WTC11 (cell line): ENCODE results near the gene MEF2B. TPM values are rescaled to one million over a fixed set of nuclear protein-coding genes. Genes with fewer than 3 reads are reported as not detected.
A peak's percentile ranks its signal among the peaks of the same experiment; 100 is the strongest.

Experiments
- ATAC-seq: fragments of 200-7000 bp; cut with Tn5 transposase; 2 replicates; pipeline ENCODE4 v1.10.0; 2021; ENCODE audit warnings: mild to moderate bottlenecking, moderate library complexity
- CTCF ChIA-PET: fragments of 300-600 bp; sonication (Branson Sonifier 250); formaldehyde crosslinking; loops from one replicate; lab custom pipeline; 2021; ENCODE audit warnings: antibody characterized with exemption; lab: Charles Lee
- POLR2A ChIA-PET: fragments of 350-600 bp; sonication (Branson Sonifier 250); formaldehyde crosslinking; loops from one replicate; lab custom pipeline; 2021; ENCODE audit warnings: antibody characterized with exemption; lab: Charles Lee
- DNase-seq: peaks from one replicate; pipeline ENCODE4 v3.0.0; 2021; ENCODE audit warnings: low spot score
- H3K27ac Mint-ChIP-seq: 2 replicates; pipeline ENCODE4 v1.8.0; 2021; ENCODE audit warnings: mixed read lengths
- H3K27me3 Mint-ChIP-seq: 2 replicates; pipeline ENCODE4 v1.8.0; 2021; ENCODE audit warnings: low read depth, mild to moderate bottlenecking, moderate library complexity, mixed read lengths
- H3K36me3 Mint-ChIP-seq: 2 replicates; pipeline ENCODE4 v1.8.0; 2021; ENCODE audit warnings: mixed read lengths
- H3K4me1 Mint-ChIP-seq: 2 replicates; pipeline ENCODE4 v1.8.0; 2022; ENCODE audit warnings: mixed read lengths
- H3K4me3 Mint-ChIP-seq: 2 replicates; pipeline ENCODE4 v1.8.0; 2021; ENCODE audit warnings: mild to moderate bottlenecking, moderate library complexity, mixed read lengths
- H3K9me3 Mint-ChIP-seq: 2 replicates; pipeline ENCODE4 v1.8.0; 2021; ENCODE audit warnings: mixed read lengths
- CDX4 ChIP-seq: fragments of 250-450 bp; sonication (Bioruptor Pico); IDR thresholded peaks from 2 replicates; pipeline ENCODE4 v1.9.0; 2021; ENCODE audit warnings: moderate library complexity, mild to moderate bottlenecking, inconsistent platforms, borderline replicate concordance
- CREB1 ChIP-seq: sonication (generic); formaldehyde crosslinking; IDR thresholded peaks from 2 replicates; pipeline ENCODE4 v1.8.0; 2023; ENCODE audit warnings: mild to moderate bottlenecking, missing genetic modification reagents
- CREM ChIP-seq: sonication (generic); formaldehyde crosslinking; IDR thresholded peaks from 2 replicates; pipeline ENCODE4 v1.8.1; 2022; ENCODE audit warnings: mild to moderate bottlenecking, missing genetic modification reagents, moderate library complexity
- ERG ChIP-seq: fragments of 250-450 bp; sonication (Bioruptor Pico); IDR thresholded peaks from 2 replicates; pipeline ENCODE4 v1.8.0; 2021; ENCODE audit warnings: mild to moderate bottlenecking
- ESRRA ChIP-seq: sonication (generic); formaldehyde crosslinking; IDR thresholded peaks from 2 replicates; pipeline ENCODE4 v1.8.1; 2022; ENCODE audit warnings: mild to moderate bottlenecking, missing genetic modification reagents, borderline replicate concordance
- HMGA2 ChIP-seq: fragments of 250-450 bp; sonication (Bioruptor Pico); IDR thresholded peaks from 2 replicates; pipeline ENCODE4 v1.4.0; 2021; ENCODE audit warnings: mild to moderate bottlenecking, moderate library complexity
- MLX ChIP-seq: sonication (generic); formaldehyde crosslinking; IDR thresholded peaks from 2 replicates; pipeline ENCODE4 v1.8.1; 2023; ENCODE audit warnings: mild to moderate bottlenecking, missing genetic modification reagents, moderate library complexity
- MYBL2 ChIP-seq: sonication (generic); formaldehyde crosslinking; IDR thresholded peaks from 2 replicates; pipeline ENCODE4 v1.8.1; 2023; ENCODE audit warnings: mild to moderate bottlenecking, moderate library complexity, missing genetic modification reagents
- NFATC4 ChIP-seq: fragments of 250-450 bp; sonication (Bioruptor Pico); IDR thresholded peaks from 2 replicates; pipeline ENCODE4 v1.9.0; 2021; ENCODE audit warnings: mild to moderate bottlenecking
- NFE2L1 ChIP-seq: sonication (generic); formaldehyde crosslinking; IDR thresholded peaks from 2 replicates; pipeline ENCODE4 v1.8.1; 2023; ENCODE audit warnings: missing genetic modification reagents
- NR1H2 ChIP-seq: sonication (generic); formaldehyde crosslinking; IDR thresholded peaks from 2 replicates; pipeline ENCODE4 v1.9.0; 2021; ENCODE audit warnings: mild to moderate bottlenecking, moderate library complexity, missing genetic modification reagents
- PRDM15 ChIP-seq: sonication (generic); formaldehyde crosslinking; IDR thresholded peaks from 2 replicates; pipeline ENCODE4 v1.8.0; 2022; ENCODE audit warnings: missing genetic modification reagents
- PREB ChIP-seq: sonication (generic); formaldehyde crosslinking; IDR thresholded peaks from 2 replicates; pipeline ENCODE4 v1.8.1; 2022; ENCODE audit warnings: mild to moderate bottlenecking, missing genetic modification reagents, moderate library complexity, borderline replicate concordance
- RORB ChIP-seq: fragments of 250-450 bp; sonication (Bioruptor Pico); IDR thresholded peaks from 2 replicates; pipeline ENCODE4 v1.9.0; 2021; ENCODE audit warnings: mild to moderate bottlenecking
- SP1 ChIP-seq: sonication (generic); formaldehyde crosslinking; conservative IDR thresholded peaks from 2 replicates; pipeline ENCODE4 v1.8.1; 2022; ENCODE audit warnings: missing genetic modification reagents
- STAT6 ChIP-seq: sonication (generic); formaldehyde crosslinking; conservative IDR thresholded peaks from 2 replicates; pipeline ENCODE4 v1.8.1; 2023; ENCODE audit warnings: mild to moderate bottlenecking, low read depth, missing genetic modification reagents, moderate library complexity
- TEAD1 ChIP-seq: sonication (generic); formaldehyde crosslinking; IDR thresholded peaks from 2 replicates; pipeline ENCODE4 v1.8.0; 2022; ENCODE audit warnings: mild to moderate bottlenecking, missing genetic modification reagents
- ZNF317 ChIP-seq: sonication (generic); formaldehyde crosslinking; IDR thresholded peaks from 2 replicates; pipeline ENCODE4 v1.8.1; 2023; ENCODE audit warnings: low read depth, mild to moderate bottlenecking, moderate library complexity, missing genetic modification reagents, borderline replicate concordance
- total RNA-seq: library from RNA; stranded (reverse); gene quantifications from 3 replicates; pipeline ENCODE4 v1.2.3, GENCODE V29; 2021

The MEF2B gene
- total RNA-seq, 1 experiment from 2014 or later = 1.7 TPM

- TF ChIP-seq ESRRA (CRISPR knock-in tag) = no peak
- no peak for TF ChIP-seq CREB1
- no peak for TF ChIP-seq TEAD1 (CRISPR knock-in tag)
- no peak for TF ChIP-seq SP1 (CRISPR knock-in tag)
- TF ChIP-seq NR1H2 = no peak
- TF ChIP-seq HMGA2 = no peak
- no peak for TF ChIP-seq NFATC4 (CRISPR knock-in tag)
- no peak for TF ChIP-seq CDX4 (CRISPR knock-in tag)
- no peak for TF ChIP-seq NFE2L1 (CRISPR knock-in tag)
- TF ChIP-seq STAT6 (CRISPR knock-in tag) = no peak
- no peak for TF ChIP-seq ZNF317
- TF ChIP-seq RORB (CRISPR knock-in tag) = no peak
- TF ChIP-seq CREM (CRISPR knock-in tag) = no peak
- no peak for TF ChIP-seq MYBL2
- TF ChIP-seq MLX = no peak
- no peak for TF ChIP-seq ERG (CRISPR knock-in tag)
- no peak for DNase-seq
- Mint-ChIP-seq H3K9me3 (peaks cover 14% of the 10 kb centered on the region), H3K4me1 (no peaks in the 10 kb centered on the region), H3K36me3 (peaks cover 35% of the 10 kb centered on the region), H3K27me3 (no peaks in the 10 kb centered on the region), H3K27ac (no peak overlapping the region), H3K4me3 (peak overlapping the region; percentile 64; the same call in 1 of the 2 replicates)
- ATAC-seq = no peak
- CTCF ChIA-PET = interaction anchor here (0.5 to 2.5 kb wide), 6 partner anchors 14 to 103 kb away, joined by 3 to 10 read pairs (median 4); no protein-coding TSS in a partner anchor
- POLR2A ChIA-PET = interaction anchor here (1.4 kb wide), 1 partner anchor 49 kb away, joined by 3 read pairs; the partner anchor contains the start of gene MEF2B
Measured at GRCh38 chr19:19121371-19121770, 48.7 kb downstream of the MEF2B start.

- peaks cover 14% of the 10 kb centered on the region for H3K9me3 Mint-ChIP-seq
- ATAC-seq = peak; percentile 97
- H3K4me3 Mint-ChIP-seq = peak overlapping the region; percentile 64
- H3K27me3 Mint-ChIP-seq = no peaks in the 10 kb centered on the region
- CTCF ChIA-PET = interaction anchor here (0.5 to 2.5 kb wide), 14 partner anchors 9 to 395 kb away, joined by 3 to 11 read pairs (median 4); partner anchors contain the start of gene NDUFA13
- TF ChIP-seq SP1 (CRISPR knock-in tag) (0 out of 2 replicates have a peak, but pooled peaks have one; percentile 13), PRDM15 (peak; percentile 88), PREB (no peak)
- TF ChIP-seq, all 79 proteins: peak for 2
- DNase-seq = peak; percentile 100
- POLR2A ChIA-PET = interaction anchor here (1.4 to 2.2 kb wide), 2 partner anchors 9 to 50 kb away, joined by 3 to 6 read pairs; partner anchors contain the start of gene MEF2B
- H3K27ac Mint-ChIP-seq = no peak overlapping the region
- H3K4me1 Mint-ChIP-seq = no peaks in the 10 kb centered on the region
- H3K36me3 Mint-ChIP-seq = peaks cover 32% of the 10 kb centered on the region
Measured at GRCh38 chr19:19120308-19121231, 49.5 kb downstream of the MEF2B start.
